Measurements from ENCODE around the gene UST. TPM values are rescaled to one million over a fixed set of nuclear protein-coding genes. Genes with fewer than 3 reads are reported as not detected.

Gene UST
- total and polyA plus RNA-seq, 9 of the 15 experiments (the other 6 are each of a cell fraction or from before 2014, with no cell fraction given) = 0.04 to 0.10 TPM; not detected in 7

DNA sequence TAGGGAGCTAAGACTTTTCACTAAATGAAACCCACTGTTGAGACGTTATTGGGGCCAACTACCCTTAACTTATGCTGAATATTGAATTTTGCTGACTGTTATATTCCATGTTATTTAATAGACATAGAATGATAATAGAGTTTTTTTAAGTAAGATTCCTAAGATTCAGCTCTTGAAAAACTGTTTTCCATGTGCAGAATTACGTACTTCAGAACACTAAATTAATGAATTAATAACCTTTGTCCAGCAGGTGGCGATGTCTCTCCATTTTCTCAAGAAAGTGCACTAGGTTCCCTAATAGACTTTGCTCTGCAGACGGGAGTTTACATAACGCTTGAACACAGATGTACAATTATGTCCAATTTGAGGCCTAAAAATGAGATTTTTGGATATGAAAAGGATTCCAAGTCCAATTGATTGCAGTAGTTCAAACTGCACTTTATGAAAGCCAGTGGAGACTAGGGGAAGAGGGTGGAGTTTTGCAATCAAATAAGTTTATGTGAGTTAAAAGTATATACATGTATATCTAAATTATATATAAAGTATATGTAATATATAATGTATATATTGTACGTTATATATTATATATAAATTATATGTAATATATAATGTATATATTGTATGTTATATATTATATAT lies 282.1 kb downstream of the UST start (continued):
- TF ChIP-seq NFATC3 (IDR thresholded peaks at IDR 0.05) (no peak), GATA2 (CRISPR knock-in tag; IDR thresholded peaks at IDR 0.05) (no peak), MAFK (IDR thresholded peaks at IDR 0.05; ENCODE audit: low read length) (peak; percentile 28; the same call in 1 of the 2 replicates), ZNF316 (IDR thresholded peaks at IDR 0.05) (peak; percentile 92), RFX1 (IDR thresholded peaks at IDR 0.05) (no peak), PML (IDR thresholded peaks at IDR 0.05; ENCODE audit: low read length) (no peak), ZBTB7A (IDR thresholded peaks at IDR 0.05; ENCODE audit: borderline replicate concordance, control insufficient read depth, low read depth, low read length) (no peak), C11orf30 (IDR thresholded peaks at IDR 0.05; ENCODE audit: low read depth) (peak; percentile 81), ZNF12 (CRISPR knock-in tag; IDR thresholded peaks at IDR 0.05) (no peak), ZNF23 (CRISPR knock-in tag; IDR thresholded peaks at IDR 0.05) (no peak), ZNF696 (CRISPR knock-in tag; conservative IDR thresholded peaks at IDR 0.05) (no peak), KLF10 (CRISPR knock-in tag; IDR thresholded peaks at IDR 0.05) (no peak)
- TF ChIP-seq, protein P1, sequence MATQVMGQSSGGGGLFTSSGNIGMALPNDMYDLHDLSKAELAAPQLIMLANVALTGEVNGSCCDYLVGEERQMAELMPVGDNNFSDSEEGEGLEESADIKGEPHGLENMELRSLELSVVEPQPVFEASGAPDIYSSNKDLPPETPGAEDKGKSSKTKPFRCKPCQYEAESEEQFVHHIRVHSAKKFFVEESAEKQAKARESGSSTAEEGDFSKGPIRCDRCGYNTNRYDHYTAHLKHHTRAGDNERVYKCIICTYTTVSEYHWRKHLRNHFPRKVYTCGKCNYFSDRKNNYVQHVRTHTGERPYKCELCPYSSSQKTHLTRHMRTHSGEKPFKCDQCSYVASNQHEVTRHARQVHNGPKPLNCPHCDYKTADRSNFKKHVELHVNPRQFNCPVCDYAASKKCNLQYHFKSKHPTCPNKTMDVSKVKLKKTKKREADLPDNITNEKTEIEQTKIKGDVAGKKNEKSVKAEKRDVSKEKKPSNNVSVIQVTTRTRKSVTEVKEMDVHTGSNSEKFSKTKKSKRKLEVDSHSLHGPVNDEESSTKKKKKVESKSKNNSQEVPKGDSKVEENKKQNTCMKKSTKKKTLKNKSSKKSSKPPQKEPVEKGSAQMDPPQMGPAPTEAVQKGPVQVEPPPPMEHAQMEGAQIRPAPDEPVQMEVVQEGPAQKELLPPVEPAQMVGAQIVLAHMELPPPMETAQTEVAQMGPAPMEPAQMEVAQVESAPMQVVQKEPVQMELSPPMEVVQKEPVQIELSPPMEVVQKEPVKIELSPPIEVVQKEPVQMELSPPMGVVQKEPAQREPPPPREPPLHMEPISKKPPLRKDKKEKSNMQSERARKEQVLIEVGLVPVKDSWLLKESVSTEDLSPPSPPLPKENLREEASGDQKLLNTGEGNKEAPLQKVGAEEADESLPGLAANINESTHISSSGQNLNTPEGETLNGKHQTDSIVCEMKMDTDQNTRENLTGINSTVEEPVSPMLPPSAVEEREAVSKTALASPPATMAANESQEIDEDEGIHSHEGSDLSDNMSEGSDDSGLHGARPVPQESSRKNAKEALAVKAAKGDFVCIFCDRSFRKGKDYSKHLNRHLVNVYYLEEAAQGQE (IDR thresholded peaks at IDR 0.05; ENCODE audit: borderline replicate concordance) = peak; percentile 76
- TF ChIP-seq, protein P1 (CRISPR knock-in tag; IDR thresholded peaks at IDR 0.05; ENCODE audit: low read depth) = no peak
- TF ChIP-seq, protein P2, sequence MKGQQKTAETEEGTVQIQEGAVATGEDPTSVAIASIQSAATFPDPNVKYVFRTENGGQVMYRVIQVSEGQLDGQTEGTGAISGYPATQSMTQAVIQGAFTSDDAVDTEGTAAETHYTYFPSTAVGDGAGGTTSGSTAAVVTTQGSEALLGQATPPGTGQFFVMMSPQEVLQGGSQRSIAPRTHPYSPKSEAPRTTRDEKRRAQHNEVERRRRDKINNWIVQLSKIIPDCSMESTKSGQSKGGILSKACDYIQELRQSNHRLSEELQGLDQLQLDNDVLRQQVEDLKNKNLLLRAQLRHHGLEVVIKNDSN (CRISPR knock-in tag; IDR thresholded peaks at IDR 0.05) = no peak
- TF ChIP-seq, protein P3, sequence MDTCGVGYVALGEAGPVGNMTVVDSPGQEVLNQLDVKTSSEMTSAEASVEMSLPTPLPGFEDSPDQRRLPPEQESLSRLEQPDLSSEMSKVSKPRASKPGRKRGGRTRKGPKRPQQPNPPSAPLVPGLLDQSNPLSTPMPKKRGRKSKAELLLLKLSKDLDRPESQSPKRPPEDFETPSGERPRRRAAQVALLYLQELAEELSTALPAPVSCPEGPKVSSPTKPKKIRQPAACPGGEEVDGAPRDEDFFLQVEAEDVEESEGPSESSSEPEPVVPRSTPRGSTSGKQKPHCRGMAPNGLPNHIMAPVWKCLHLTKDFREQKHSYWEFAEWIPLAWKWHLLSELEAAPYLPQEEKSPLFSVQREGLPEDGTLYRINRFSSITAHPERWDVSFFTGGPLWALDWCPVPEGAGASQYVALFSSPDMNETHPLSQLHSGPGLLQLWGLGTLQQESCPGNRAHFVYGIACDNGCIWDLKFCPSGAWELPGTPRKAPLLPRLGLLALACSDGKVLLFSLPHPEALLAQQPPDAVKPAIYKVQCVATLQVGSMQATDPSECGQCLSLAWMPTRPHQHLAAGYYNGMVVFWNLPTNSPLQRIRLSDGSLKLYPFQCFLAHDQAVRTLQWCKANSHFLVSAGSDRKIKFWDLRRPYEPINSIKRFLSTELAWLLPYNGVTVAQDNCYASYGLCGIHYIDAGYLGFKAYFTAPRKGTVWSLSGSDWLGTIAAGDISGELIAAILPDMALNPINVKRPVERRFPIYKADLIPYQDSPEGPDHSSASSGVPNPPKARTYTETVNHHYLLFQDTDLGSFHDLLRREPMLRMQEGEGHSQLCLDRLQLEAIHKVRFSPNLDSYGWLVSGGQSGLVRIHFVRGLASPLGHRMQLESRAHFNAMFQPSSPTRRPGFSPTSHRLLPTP (IDR thresholded peaks at IDR 0.05; ENCODE audit: borderline replicate concordance, extremely low read depth, insufficient read length) = no peak
